ENCODE results near the gene XKR7.
"Not testable (repeated sequence)": the region's sequence is repeated elsewhere in the genome, so short reads cannot be mapped to it uniquely, and the experiment has no call there.

The XKR7 gene

GRCh38 chr20:31967830-31968249 is at the start of gene XKR7:
Gene XKR7, plus strand, starts transcription at chr20:31968151. Its CDS starts 25 bp downstream, at chr20:31968176.
- peak; percentile 30 for DNase-seq

GRCh38 chr20:31918466-31919105 is 49.4 kb upstream of the XKR7 start:
- no peak for DNase-seq

- no peak for DNase-seq
Observed at GRCh38 chr20:31919410-31920155, 48.4 kb upstream of the XKR7 start.

GRCh38 chr20:31920275-31920855 is 47.6 kb upstream of the XKR7 start:
- no peak for DNase-seq

- DNase-seq: not testable (repeated sequence)
Observed at GRCh38 chr20:31921480-31921879, 46.5 kb upstream of the XKR7 start.

GRCh38 chr20:31922181-31922580 is 45.8 kb upstream of the XKR7 start:
- no peak for DNase-seq

GRCh38 chr20:31922588-31922987 is 45.4 kb upstream of the XKR7 start:
- no peak for DNase-seq

- no peak for DNase-seq
Observed at GRCh38 chr20:31923388-31924331, 44.3 kb upstream of the XKR7 start.

GRCh38 chr20:31924561-31924960 is 43.4 kb upstream of the XKR7 start:
- DNase-seq: no peak

- DNase-seq: no peak
Observed at GRCh38 chr20:31925631-31926030, 42.3 kb upstream of the XKR7 start.

GRCh38 chr20:31926493-31926892 is 41.5 kb upstream of the XKR7 start:
- DNase-seq: no peak

GRCh38 chr20:31927627-31928159 is 40.3 kb upstream of the XKR7 start:
- no peak for DNase-seq

GRCh38 chr20:31929631-31930030 is 38.3 kb upstream of the XKR7 start:
- DNase-seq: not testable (repeated sequence)

GRCh38 chr20:31930779-31931178 is 37.2 kb upstream of the XKR7 start:
- no peak for DNase-seq

GRCh38 chr20:31933698-31934097 is 34.3 kb upstream of the XKR7 start:
- DNase-seq: no peak

- DNase-seq: no peak
Observed at GRCh38 chr20:31934491-31934890, 33.5 kb upstream of the XKR7 start.

- DNase-seq: no peak
Observed at GRCh38 chr20:31934968-31935764, 32.8 kb upstream of the XKR7 start.

GRCh38 chr20:31936420-31936819 is 31.5 kb upstream of the XKR7 start:
- no peak for DNase-seq

GRCh38 chr20:31937820-31938219 is 30.1 kb upstream of the XKR7 start:
- no peak for DNase-seq

GRCh38 chr20:31939661-31940060 is 28.3 kb upstream of the XKR7 start:
- no peak for DNase-seq

- no peak for DNase-seq
Observed at GRCh38 chr20:31943052-31943471, 24.9 kb upstream of the XKR7 start.

GRCh38 chr20:31945319-31945718 is 22.6 kb upstream of the XKR7 start:
- no peak for DNase-seq

All from CD4-positive, alpha-beta T cell treated with Interleukin-15 for 1 hour (primary cell).